ENCODE data around the gene GALNT8. TPM values are rescaled to one million over a fixed set of nuclear protein-coding genes. Genes with fewer than 3 reads are reported as not detected.

Gene GALNT8
- total RNA-seq, 4 donors from 2014 or later = 0.98 to 2.7 (median 1.5) TPM

GRCh38 chr12:4690760-4691159 is 29.4 kb upstream of the GALNT8 start:
- intact Hi-C loops (cut with DNase I) = no loop called here
- Histone ChIP-seq H3K4me3 (no peak overlapping the region), H3K36me3 (peaks cover 13 to 64% (median 44%) of the 10 kb centered on the region in 4 donors), H3K9me3 (no peaks in the 10 kb centered on the region), H3K27me3 (no peaks in the 10 kb centered on the region), H3K27ac (replicated peaks in 1 of 4) (no peak overlapping the region), H3K4me1 (no peaks in the 10 kb centered on the region)
- WGBS = 94% methylated on average over 5 of the region's 5 CpGs
- TF ChIP-seq POLR2AphosphoS5 (IDR thresholded peaks at IDR 0.05) (no peak), POLR2A (IDR thresholded peaks at IDR 0.05; ENCODE audit: low read depth) (no peak), EP300 (IDR thresholded peaks at IDR 0.05) (no peak), CTCF (IDR thresholded peaks at IDR 0.05) (no peak)
- DNase-seq (ENCODE audit: extremely low spot score) = no peak

GRCh38 chr12:4700621-4701026 is 19.6 kb upstream of the GALNT8 start:
- Histone ChIP-seq H3K27me3 (no peaks in the 10 kb centered on the region), H3K27ac (replicated peaks in 1 of 4) (peak overlapping the region; percentile 65 to 73 (median 66)), H3K4me3 (peak overlapping the region in 2 of 4 donors; percentile 9 to 10), H3K36me3 (peaks cover 0 to 4% (median 2%) of the 10 kb centered on the region in 4 donors), H3K9me3 (no peaks in the 10 kb centered on the region), H3K4me1 (peaks cover 0 to 7% (median 0%) of the 10 kb centered on the region in 4 donors)
- intact Hi-C loops (cut with DNase I) = no loop called here
- DNase-seq (ENCODE audit: extremely low spot score) = peak; percentile 95
- no peak for TF ChIP-seq EP300 (IDR thresholded peaks at IDR 0.05)
- peak; percentile 43 to 72 for TF ChIP-seq POLR2AphosphoS5 (IDR thresholded peaks at IDR 0.05)
- 50% methylated on average over 10 of the region's 10 CpGs for WGBS

- 44% methylated on average over 8 of the region's 8 CpGs for WGBS
- Histone ChIP-seq H3K4me1 (peaks cover 0 to 7% (median 0%) of the 10 kb centered on the region in 4 donors), H3K36me3 (peaks cover 0 to 4% (median 2%) of the 10 kb centered on the region in 4 donors), H3K4me3 (no peak overlapping the region), H3K27ac (replicated peaks in 1 of 4) (peak overlapping the region; percentile 65 to 73 (median 66)), H3K27me3 (no peaks in the 10 kb centered on the region), H3K9me3 (no peaks in the 10 kb centered on the region)
- TF ChIP-seq POLR2AphosphoS5 (IDR thresholded peaks at IDR 0.05) = peak in 1 of 2 donors; percentile 48
- no peak for TF ChIP-seq CTCF (IDR thresholded peaks at IDR 0.05)
- DNase-seq (ENCODE audit: extremely low spot score) = peak; percentile 92
- intact Hi-C loops (cut with DNase I) = no loop called here
These were observed 18.6 kb upstream of the GALNT8 start for GRCh38 chr12:4701395-4702190.

- no peak for DNase-seq (ENCODE audit: extremely low spot score)
- Histone ChIP-seq H3K4me1 (peaks cover 0 to 7% (median 0%) of the 10 kb centered on the region in 4 donors), H3K36me3 (peaks cover 0 to 4% (median 2%) of the 10 kb centered on the region in 4 donors), H3K9me3 (no peaks in the 10 kb centered on the region), H3K4me3 (no peak overlapping the region), H3K27ac (replicated peaks in 1 of 4) (no peak overlapping the region), H3K27me3 (no peaks in the 10 kb centered on the region)
- 99% methylated on average over 5 of the region's 5 CpGs for WGBS
- TF ChIP-seq EP300 (IDR thresholded peaks at IDR 0.05) = no peak
- no peak for TF ChIP-seq POLR2AphosphoS5 (IDR thresholded peaks at IDR 0.05)
- TF ChIP-seq CTCF (IDR thresholded peaks at IDR 0.05) = no peak
- TF ChIP-seq POLR2A (IDR thresholded peaks at IDR 0.05; ENCODE audit: low read depth) = no peak
- intact Hi-C loops (cut with DNase I) = no loop called here
These were observed 16.5 kb upstream of the GALNT8 start for GRCh38 chr12:4703676-4704075.

GRCh38 chr12:4705824-4706223 is 14.4 kb upstream of the GALNT8 start:
- Histone ChIP-seq H3K27me3 (no peaks in the 10 kb centered on the region), H3K4me1 (peaks cover 0 to 6% (median 0%) of the 10 kb centered on the region in 4 donors), H3K4me3 (no peak overlapping the region), H3K9me3 (no peaks in the 10 kb centered on the region), H3K36me3 (no peaks in the 10 kb centered on the region), H3K27ac (replicated peaks in 1 of 4) (no peak overlapping the region)
- no peak for DNase-seq (ENCODE audit: extremely low spot score)
- intact Hi-C loops (cut with DNase I) = no loop called here
- no peak for TF ChIP-seq POLR2A (IDR thresholded peaks at IDR 0.05; ENCODE audit: low read depth)
- TF ChIP-seq CTCF (IDR thresholded peaks at IDR 0.05) = no peak
- TF ChIP-seq POLR2AphosphoS5 (IDR thresholded peaks at IDR 0.05) = no peak
- TF ChIP-seq EP300 (IDR thresholded peaks at IDR 0.05) = no peak

Measured in esophagus muscularis mucosa (tissue), 4 donors.